ENCODE results near the gene BMPR2.

DNA sequence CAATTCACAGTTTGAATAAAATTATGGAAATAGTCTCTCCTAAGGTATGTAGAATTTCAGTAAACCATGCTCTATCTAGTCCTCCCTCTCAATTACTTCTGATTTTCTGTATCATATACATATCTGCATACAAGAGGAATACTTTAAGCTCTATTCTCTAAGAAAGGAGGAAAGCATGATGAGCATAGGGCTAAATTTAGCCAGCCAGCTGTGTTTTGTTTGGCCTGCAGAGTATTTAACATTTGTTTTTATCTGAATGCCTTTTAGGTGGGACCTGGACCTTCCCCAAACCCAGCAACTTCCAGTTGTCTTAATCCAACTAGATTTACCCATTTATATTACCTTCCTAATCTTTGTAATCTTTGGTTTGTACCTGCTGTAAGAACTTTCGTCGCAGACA lies 216.4 kb downstream of the BMPR2 start:
- TF ChIP-seq, protein P1, sequence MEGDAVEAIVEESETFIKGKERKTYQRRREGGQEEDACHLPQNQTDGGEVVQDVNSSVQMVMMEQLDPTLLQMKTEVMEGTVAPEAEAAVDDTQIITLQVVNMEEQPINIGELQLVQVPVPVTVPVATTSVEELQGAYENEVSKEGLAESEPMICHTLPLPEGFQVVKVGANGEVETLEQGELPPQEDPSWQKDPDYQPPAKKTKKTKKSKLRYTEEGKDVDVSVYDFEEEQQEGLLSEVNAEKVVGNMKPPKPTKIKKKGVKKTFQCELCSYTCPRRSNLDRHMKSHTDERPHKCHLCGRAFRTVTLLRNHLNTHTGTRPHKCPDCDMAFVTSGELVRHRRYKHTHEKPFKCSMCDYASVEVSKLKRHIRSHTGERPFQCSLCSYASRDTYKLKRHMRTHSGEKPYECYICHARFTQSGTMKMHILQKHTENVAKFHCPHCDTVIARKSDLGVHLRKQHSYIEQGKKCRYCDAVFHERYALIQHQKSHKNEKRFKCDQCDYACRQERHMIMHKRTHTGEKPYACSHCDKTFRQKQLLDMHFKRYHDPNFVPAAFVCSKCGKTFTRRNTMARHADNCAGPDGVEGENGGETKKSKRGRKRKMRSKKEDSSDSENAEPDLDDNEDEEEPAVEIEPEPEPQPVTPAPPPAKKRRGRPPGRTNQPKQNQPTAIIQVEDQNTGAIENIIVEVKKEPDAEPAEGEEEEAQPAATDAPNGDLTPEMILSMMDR (conservative IDR thresholded peaks at IDR 0.05 in 1 of 2, IDR thresholded peaks at IDR 0.05 in 1 of 2; ENCODE audit: low read depth in 1 of 2, low read length in 2 of 2), result no peak
- no peak for TF ChIP-seq EZH2 (IDR thresholded peaks at IDR 0.05; ENCODE audit: low read length, missing control alignments)
